Measurements from ENCODE around the gene PRKCA.
A peak's percentile ranks its signal among the peaks of the same experiment; 100 is the strongest.

The PRKCA gene

GRCh38 chr17:66508896-66509844, 206.8 kb downstream of the PRKCA start:
- TF ChIP-seq RAD21 (IDR thresholded peaks at IDR 0.05; ENCODE audit: low read depth) (0 out of 2 replicates have a peak, but pooled peaks have one; percentile 4), NFIC (IDR thresholded peaks at IDR 0.05) (peak; percentile 77), REST (IDR thresholded peaks at IDR 0.05; ENCODE audit: low read depth) (no peak), EP300 (IDR thresholded peaks at IDR 0.05; ENCODE audit: borderline replicate concordance) (peak; percentile 31; the same call in 1 of the 2 replicates)

GRCh38 chr17:66509926-66510325, 207.5 kb downstream of the PRKCA start:
- TF ChIP-seq USF1 (IDR thresholded peaks at IDR 0.05) (no peak), CREB1 (IDR thresholded peaks at IDR 0.05; ENCODE audit: low read depth) (no peak), RAD21 (IDR thresholded peaks at IDR 0.05; ENCODE audit: low read depth) (no peak), NFIC (IDR thresholded peaks at IDR 0.05) (no peak), CEBPB (IDR thresholded peaks at IDR 0.05) (no peak), ZBTB7A (IDR thresholded peaks at IDR 0.05; ENCODE audit: low read depth) (no peak), EP300 (IDR thresholded peaks at IDR 0.05; ENCODE audit: borderline replicate concordance) (no peak), REST (IDR thresholded peaks at IDR 0.05; ENCODE audit: low read depth) (no peak)

GRCh38 chr17:66511135-66511534, 208.7 kb downstream of the PRKCA start:
- TF ChIP-seq YY1 (IDR thresholded peaks at IDR 0.05; ENCODE audit: low read depth) (no peak), RAD21 (IDR thresholded peaks at IDR 0.05; ENCODE audit: low read depth) (no peak), NFIC (IDR thresholded peaks at IDR 0.05) (no peak), ZBTB7A (IDR thresholded peaks at IDR 0.05; ENCODE audit: low read depth) (no peak), REST (IDR thresholded peaks at IDR 0.05; ENCODE audit: low read depth) (no peak), USF1 (IDR thresholded peaks at IDR 0.05) (no peak), TCF12 (IDR thresholded peaks at IDR 0.05; ENCODE audit: low read depth) (no peak), EP300 (IDR thresholded peaks at IDR 0.05; ENCODE audit: borderline replicate concordance) (no peak), CREB1 (IDR thresholded peaks at IDR 0.05; ENCODE audit: low read depth) (no peak), CEBPB (IDR thresholded peaks at IDR 0.05) (no peak), MAX (IDR thresholded peaks at IDR 0.05) (no peak), TAF1 (IDR thresholded peaks at IDR 0.05; ENCODE audit: low read depth) (no peak), FOXM1 (IDR thresholded peaks at IDR 0.05; ENCODE audit: borderline replicate concordance, low read depth) (no peak), TEAD4 (IDR thresholded peaks at IDR 0.05) (no peak), EGR1 (IDR thresholded peaks at IDR 0.05) (no peak)

- no peak for TF ChIP-seq FOXM1 (IDR thresholded peaks at IDR 0.05; ENCODE audit: borderline replicate concordance, low read depth)
- TF ChIP-seq RAD21 (IDR thresholded peaks at IDR 0.05; ENCODE audit: low read depth): no peak
- no peak for TF ChIP-seq YY1 (IDR thresholded peaks at IDR 0.05; ENCODE audit: low read depth)
- no peak for TF ChIP-seq TCF12 (IDR thresholded peaks at IDR 0.05; ENCODE audit: low read depth)
- no peak for TF ChIP-seq CEBPB (IDR thresholded peaks at IDR 0.05)
- no peak for TF ChIP-seq CREB1 (IDR thresholded peaks at IDR 0.05; ENCODE audit: low read depth)
- TF ChIP-seq TAF1 (IDR thresholded peaks at IDR 0.05; ENCODE audit: low read depth): no peak
- no peak for TF ChIP-seq MAX (IDR thresholded peaks at IDR 0.05)
- TF ChIP-seq REST (IDR thresholded peaks at IDR 0.05; ENCODE audit: low read depth): no peak
- no peak for TF ChIP-seq EGR1 (IDR thresholded peaks at IDR 0.05)
- TF ChIP-seq ZBTB7A (IDR thresholded peaks at IDR 0.05; ENCODE audit: low read depth): no peak
- no peak for TF ChIP-seq EP300 (IDR thresholded peaks at IDR 0.05; ENCODE audit: borderline replicate concordance)
- TF ChIP-seq NFIC (IDR thresholded peaks at IDR 0.05): no peak
- no peak for TF ChIP-seq TEAD4 (IDR thresholded peaks at IDR 0.05)
- no peak for TF ChIP-seq USF1 (IDR thresholded peaks at IDR 0.05)
Measured at GRCh38 chr17:66514227-66514806, 211.9 kb downstream of the PRKCA start.
